Measurements from ENCODE around the gene FSIP1.

Gene FSIP1

GRCh38 chr15:39793923-39794322, 11.3 kb upstream of the FSIP1 start:
- no peak for DNase-seq (ENCODE audit: low spot score)
- H3K4me3 ChIP-seq = no peak overlapping the region
- TF ChIP-seq CTCF (IDR thresholded peaks at IDR 0.05) = no peak
- no peak overlapping the region for H3K27ac ChIP-seq

GRCh38 chr15:39792844-39793335, 10.2 kb upstream of the FSIP1 start:
- H3K27ac ChIP-seq = no peak overlapping the region
- no peak for TF ChIP-seq CTCF (IDR thresholded peaks at IDR 0.05)
- no peak for DNase-seq (ENCODE audit: low spot score)
- H3K4me3 ChIP-seq = no peak overlapping the region

GRCh38 chr15:39792025-39792843, 9.6 kb upstream of the FSIP1 start:
- TF ChIP-seq CTCF (IDR thresholded peaks at IDR 0.05) = no peak
- no peak overlapping the region for H3K4me3 ChIP-seq
- DNase-seq (ENCODE audit: low spot score) = no peak
- no peak overlapping the region for H3K27ac ChIP-seq

- Histone ChIP-seq H3K4me3 (no peak overlapping the region), H3K27ac (no peak overlapping the region)
- no peak for DNase-seq (ENCODE audit: low spot score)
- no peak for TF ChIP-seq CTCF (IDR thresholded peaks at IDR 0.05)
Measured at GRCh38 chr15:39789736-39790135, 7.1 kb upstream of the FSIP1 start.

- H3K4me3 ChIP-seq = no peak overlapping the region
Measured at GRCh38 chr15:39788800-39789565, 6.3 kb upstream of the FSIP1 start.

GRCh38 chr15:39788108-39788507, 5.5 kb upstream of the FSIP1 start:
- no peak for DNase-seq (ENCODE audit: low spot score)
- Histone ChIP-seq H3K27ac (no peak overlapping the region), H3K4me3 (no peak overlapping the region)
- TF ChIP-seq CTCF (IDR thresholded peaks at IDR 0.05) = no peak

More at GRCh38 chr15:39788800-39789565, 6.3 kb upstream of the FSIP1 start:
- DNase-seq (ENCODE audit: low spot score) = no peak
- no peak overlapping the region for H3K27ac ChIP-seq
- TF ChIP-seq CTCF (IDR thresholded peaks at IDR 0.05) = no peak

Data from coronary artery (tissue), 2 donors.